Left cardiac atrium (tissue), 4 donors: ENCODE results near the gene IER5L. TPM values are rescaled to one million over a fixed set of nuclear protein-coding genes. Genes with fewer than 3 reads are reported as not detected.
A peak's percentile ranks its signal among the peaks of the same experiment; 100 is the strongest.
"Not testable (repeated sequence)": the region's sequence is repeated elsewhere in the genome, so short reads cannot be mapped to it uniquely, and the experiment has no call there.

Source experiments
- ATAC-seq, 2 donors: fragments of 200-7000 bp; cut with Tn5 transposase; one replicate each; pipeline ENCODE4 v1.9.1; 2020; ENCODE audit warnings: mild to moderate bottlenecking in 2 of 2, moderate library complexity in 2 of 2
- DNase-seq: peaks from one replicate; pipeline ENCODE4 v3.0.0-alpha.2; 2020
- intact Hi-C, 2 donors: fragments of 100-400 bp; cut with DNase I; formaldehyde crosslinking; loops; one replicate each; pipeline versions ENCODE4 v1.14.1 to v1.15.1; 2022 to 2023
- total RNA-seq, 2 donors: library from RNA; stranded (reverse); fragmentation: NEBNext Ultra II Directional; extraction: Animal tissue kit (Norgen Biotek cat#: 25700); gene quantifications; one replicate each; pipeline ENCODE4 v1.2.1, GENCODE V29; 2021
- donor health status: DM: no; HTN: yes; CAD: no.
- donor health status: DM: no; HTN: yes; CAD: no; lungs with severe emphysema.
- donor health status: DM: yes; HTN: yes; CAD: no.
- donor health status: Dilated cardiomyopathy.

The IER5L gene
- total RNA-seq, 2 donors from 2014 or later, result 5.4 to 13.1 TPM

DNA sequence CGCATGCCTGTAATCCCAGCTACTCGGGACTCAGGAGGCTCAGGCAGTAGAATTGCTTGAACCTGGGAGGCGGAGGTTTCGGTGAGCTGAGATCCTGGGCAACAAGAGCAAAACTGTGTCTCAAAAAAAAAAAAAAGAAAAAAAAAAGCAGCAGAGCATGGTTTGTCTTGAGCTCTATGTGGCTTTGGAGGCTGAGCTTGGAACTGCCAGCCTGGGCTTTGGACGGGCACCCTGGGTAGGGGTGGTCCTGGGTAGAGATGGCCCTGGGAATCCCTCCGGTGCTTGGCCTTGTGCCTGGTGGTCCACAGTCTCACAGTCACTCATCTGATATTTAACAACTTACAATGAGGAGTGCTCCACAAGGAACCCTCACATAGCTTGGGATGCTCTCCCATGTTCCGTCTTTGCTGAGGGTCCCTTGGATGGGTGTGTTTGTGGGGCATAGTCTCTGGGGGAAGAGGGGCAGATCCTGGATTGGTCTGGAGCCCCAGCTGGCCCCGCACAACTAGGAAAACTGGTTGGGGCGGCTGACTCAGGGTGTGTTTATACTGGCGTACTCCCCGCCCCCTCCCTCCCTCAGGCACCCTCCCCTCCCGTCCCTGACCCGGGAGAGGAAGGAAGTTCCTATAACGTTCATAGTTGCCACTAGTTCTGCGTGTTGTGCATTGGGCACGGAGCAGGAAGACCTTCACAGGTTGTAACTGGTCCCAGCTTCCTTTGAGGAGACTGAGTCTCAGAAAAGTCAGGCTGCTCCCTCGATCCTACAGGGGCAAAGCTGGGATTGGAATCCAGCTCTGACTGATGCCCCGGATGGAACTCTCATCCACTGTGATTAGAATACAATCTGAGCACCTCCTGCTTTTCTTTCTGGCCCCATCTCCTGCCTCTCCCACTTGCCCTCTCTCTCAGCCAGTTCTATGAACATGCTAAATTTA lies 11.2 kb downstream of the IER5L start:
- DNase-seq, result peak; percentile 79
- ATAC-seq, result peak; percentile 83 to 84
- intact Hi-C loops, result no loop called here

DNA sequence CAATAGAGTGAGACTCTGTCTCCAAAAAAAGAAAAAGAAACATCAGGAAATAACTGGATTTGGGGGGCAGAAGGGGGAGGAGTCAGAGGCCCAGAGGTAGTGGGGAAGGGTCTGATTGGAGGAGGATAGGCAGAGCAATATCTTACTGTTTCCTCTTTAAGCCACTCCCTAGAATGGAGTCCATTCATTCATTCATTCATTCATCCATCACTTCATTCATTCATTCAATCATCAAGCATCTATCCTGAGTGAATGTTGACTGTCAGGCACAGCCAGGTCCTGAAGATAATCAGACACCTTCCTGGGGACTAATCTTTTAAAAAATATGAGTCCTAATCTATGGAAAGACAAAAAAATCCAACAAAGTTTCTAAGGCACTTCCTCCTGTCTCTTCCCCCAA lies 12.9 kb downstream of the IER5L start:
- DNase-seq (no peak), ATAC-seq (no peak)
- intact Hi-C loops, result no loop called here

DNA sequence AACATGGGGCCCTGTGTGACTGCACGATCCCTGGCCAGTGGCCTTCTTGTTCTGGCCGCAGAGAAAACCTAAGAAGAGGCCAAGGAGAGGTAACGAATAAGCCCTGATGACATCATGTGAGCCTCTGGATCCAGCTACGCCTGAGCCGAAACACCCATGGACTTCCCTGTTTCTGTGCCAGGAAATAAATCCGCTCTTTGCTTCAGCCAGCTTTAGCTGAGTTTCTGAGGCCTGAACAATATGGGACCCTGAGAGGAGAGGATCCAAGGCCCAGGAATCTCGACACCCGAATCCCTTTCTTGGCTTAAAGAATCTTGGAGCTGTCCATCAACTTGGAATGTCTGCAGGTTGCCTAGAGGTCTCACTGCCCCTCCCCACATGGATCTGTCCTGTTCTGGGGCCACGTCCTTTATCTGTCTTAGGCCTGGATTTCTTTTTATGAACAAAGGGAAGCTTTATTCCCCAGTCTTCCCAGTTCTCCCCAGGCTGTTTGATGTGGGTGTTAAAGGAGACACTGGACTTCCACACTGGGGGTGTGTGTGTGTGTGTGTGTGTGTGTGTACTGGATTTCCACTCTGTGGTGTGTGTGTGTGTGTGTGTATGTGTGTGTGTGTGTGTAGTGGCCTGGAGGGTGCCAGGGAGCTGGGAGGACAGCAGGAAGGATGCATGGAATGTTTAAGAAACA lies 13.7 kb downstream of the IER5L start:
- peak; percentile 70 for DNase-seq
- peak; percentile 52 to 54 for ATAC-seq
- intact Hi-C loops, result no loop called here

DNA sequence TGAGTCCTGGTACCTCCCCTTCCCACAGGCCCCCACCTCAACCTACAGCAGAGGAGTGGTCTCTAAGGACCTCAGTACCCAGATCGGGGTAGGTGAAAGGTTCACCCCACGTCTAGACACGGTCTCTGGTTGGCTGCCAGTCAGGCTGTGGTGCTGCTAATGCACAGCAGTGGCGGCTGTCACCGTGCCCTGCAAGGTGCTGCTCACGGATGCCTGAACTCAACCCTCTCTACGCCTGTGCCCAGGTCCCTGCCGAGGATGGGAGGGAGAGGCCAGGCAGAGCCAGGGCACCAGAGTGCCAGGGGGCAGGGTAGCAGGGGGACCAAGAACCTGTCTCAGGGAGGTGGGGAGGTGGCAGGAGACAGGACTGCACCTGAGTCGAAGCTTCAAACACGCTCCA lies 14.3 kb downstream of the IER5L start:
- intact Hi-C loops, result no loop called here
- DNase-seq (no peak), ATAC-seq (no peak)

DNA sequence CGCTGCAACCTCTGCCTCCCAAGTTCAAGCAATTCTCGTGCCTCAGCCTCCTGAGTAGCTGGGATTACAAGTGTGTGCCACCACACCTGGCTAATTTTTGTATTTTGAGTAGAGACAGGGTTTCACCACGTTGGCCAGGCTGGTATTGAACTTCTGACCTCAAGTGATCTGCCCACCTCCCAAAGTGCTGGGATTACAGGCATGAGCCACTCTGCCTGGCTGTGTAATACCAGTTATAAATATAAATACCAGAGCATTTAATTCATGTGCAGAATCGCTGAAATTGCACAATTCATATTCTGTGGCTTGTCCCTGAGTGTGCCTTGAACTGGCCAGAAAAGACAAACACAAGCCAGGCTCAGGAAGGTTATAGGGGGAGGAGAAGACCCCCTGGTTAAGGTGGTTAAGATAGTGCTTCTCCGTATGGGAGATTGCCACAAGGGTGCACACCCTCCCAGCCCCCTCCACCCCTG lies 14.8 kb downstream of the IER5L start:
- intact Hi-C loops, DNase-seq: not testable (repeated sequence)

DNA sequence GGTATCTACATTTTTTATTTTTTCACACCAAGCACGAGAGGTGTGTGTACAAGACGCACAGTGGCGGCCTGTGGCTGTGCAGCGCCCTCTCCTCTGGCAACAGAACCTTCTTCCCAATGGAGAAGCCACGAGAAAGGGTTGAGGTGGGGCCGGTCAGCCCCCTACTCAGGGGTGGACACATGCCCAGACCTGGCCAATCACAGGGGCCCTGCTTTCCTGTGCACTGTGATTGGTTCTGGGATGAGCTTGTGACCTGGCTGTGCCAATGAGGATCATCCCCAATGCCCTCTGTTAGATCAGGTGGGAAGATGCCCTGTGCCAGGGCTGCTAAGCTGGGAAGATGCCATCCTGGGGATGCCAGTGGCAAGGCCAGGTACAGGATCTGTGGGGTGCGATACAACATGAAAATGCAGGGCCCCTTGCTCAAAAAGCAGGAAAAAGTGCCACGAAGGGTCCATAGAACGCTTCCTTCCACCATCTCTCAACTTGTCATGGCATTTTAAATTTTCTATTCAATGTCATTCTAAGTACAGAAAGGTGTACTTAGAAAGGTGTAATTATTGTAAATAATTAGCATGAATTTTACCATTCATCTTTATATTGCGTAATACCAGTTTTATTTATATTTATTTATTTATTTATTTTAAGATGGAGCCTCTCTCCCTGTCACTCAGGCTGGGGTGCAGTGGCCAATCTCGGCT lies 15.4 kb downstream of the IER5L start:
- DNase-seq (no peak), ATAC-seq (no peak)
- intact Hi-C loops, result no loop called here

More for the DNA sequence above, 14.8 kb downstream of the IER5L start:
- ATAC-seq, result not testable (repeated sequence)

DNA sequence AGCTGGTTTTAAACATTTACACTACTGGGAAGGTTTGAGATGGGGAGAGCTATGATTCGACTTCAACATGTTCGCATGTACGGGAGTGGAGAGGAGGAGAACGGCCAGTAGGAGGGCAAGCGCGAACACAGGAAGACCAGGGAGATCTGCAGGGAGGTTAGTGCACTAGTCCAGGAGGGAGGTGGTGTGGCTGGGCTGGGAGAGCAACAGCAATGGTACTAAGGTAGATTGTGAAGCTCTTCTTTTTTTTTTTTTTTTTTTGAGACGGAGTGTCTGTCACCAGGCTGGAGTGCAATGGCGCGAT lies 16.6 kb downstream of the IER5L start:
- intact Hi-C loops, result no loop called here
- ATAC-seq (no peak), DNase-seq (no peak)

DNA sequence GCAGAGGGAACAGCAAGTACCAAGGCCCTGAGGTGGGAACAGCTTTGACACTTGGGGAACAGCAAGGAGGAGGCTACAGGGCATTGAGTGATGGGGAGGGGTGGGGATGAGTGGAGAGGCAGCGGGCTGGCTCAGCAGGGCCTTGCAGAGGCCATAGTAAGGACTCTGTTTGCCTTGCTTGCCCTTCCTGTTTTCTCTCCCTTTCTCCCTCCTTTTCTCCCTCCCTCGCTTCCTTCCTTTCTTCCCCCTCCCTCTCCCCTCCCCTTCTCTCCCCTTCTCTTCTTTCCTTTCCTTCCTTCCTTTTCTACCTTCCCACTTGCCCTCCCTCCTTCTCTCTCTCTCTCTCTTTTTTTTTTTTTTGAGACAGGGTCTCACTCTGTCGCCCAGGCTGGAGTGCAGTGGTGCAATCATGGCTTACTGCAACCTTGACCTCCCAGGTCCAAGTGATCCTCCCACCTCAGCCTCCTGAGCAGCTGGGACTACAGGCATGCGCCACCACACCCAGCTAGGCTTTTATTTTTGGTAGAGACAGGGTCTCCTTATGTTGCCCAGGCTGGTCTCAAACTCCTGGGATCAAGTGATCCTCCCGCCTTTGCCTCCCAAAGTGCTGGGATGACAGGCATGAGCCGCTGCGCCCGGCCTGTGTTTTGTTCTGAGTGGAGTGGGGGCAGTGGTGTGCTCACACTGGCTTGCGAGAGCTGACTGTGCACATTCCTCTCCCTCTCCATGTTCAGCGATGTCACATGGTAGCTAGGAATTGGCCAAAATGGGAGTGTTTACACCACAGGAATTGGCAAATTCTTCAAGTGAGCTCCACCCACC lies 17.1 kb downstream of the IER5L start:
- no peak for DNase-seq
- no peak for ATAC-seq
- intact Hi-C loops, result no loop called here

DNA sequence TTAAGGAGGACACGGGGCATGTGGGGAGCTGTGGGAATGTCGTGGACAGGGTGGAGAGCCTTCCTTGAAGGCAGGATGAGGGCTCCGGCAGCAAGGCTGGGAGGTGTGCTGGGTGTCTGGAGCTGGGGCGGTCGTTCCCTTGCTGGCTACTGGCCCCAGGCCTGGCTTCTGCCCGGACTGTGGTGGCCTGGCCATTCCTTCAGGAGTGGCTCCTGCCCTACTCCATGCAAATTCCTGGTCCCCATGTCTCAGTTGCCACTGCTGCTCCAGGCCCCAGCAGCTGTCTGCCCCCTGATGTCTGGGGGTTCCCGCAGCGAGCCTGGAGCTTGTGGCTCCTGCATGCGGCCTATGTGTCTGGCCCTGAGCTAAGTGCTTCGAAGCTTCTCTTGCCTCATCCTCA lies 21.9 kb downstream of the IER5L start:
- ATAC-seq (no peak), DNase-seq (no peak)
- intact Hi-C loops, result no loop called here

DNA sequence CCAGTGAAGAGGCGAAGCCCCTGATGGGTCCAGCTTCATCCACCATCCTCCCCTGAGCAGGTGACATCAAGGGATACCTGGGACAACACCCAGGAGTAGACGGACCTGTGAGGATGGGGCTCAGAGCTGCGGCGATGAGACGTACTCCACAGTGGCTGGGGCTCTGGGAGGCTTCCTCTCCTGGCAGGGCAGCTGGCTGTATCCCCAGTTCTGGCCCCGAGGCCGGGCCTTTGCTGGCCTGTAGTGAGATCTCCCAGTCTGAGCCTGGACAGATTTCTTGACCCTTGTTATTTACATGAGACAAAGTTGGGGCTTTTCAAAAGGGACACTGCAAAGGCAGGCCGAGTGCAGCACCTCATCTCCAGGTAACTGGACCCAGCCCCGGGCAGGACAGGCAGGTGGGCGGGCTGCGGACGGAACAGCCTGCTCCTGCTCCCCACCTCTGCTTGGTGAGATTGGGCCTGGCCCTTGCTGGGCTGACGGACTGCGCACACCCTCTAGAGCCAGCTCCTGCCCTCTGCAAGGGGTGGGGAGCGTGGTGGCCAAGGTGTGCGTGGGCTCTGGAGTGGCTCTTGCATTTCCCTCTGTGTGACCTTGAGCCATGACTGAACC lies 23.1 kb downstream of the IER5L start:
- DNase-seq, result no peak
- ATAC-seq, result no peak
- intact Hi-C loops, result no loop called here

DNA sequence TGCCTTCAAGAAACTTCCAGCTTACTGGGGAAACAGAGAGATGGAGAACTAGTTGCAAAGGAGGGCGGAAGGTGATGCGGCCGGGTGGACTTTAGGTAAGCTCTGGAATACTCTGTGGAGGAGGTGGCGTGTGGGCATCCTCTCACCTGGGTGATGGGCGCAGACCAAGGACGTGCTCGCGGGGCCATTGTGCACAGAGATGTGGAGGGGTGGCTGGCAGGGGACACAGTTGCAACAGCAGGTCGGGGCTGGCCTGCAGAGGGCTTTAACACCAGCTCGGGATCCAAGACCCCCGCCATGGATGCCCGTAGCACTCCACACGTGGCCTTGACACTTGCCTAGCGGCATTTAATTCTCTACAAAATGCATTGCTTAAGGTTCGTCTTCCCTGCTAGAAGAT lies 26.6 kb downstream of the IER5L start:
- no peak for ATAC-seq
- intact Hi-C loops, result no loop called here
- no peak for DNase-seq

DNA sequence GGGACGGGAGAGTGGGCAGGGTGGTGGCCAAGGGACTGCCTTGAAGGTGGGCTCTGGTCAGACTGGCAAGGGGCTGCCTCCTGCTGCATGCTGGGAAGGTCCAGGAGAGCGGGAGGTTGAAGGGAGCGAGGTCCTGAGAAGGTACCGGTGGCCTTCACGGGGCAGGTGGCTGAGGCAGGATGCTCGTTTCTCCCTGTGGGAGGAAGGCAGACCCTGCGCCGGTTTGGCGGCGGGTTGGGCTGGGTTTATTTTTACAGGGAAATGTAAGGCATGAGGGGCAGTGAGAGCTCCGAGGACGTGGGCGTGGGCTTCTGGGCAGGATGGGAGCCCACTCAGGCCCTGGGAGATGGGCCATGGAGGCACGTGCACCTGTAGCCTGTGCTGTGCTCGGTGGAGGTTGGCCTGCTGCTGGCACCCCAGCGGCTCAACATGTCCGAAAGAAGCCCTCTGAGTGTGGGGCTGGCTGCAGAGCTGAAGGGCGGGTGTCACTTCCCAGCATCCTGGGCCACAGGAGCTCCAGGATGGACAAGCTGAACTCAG lies 27.3 kb downstream of the IER5L start:
- intact Hi-C loops, result no loop called here
- ATAC-seq, result no peak
- no peak for DNase-seq

DNA sequence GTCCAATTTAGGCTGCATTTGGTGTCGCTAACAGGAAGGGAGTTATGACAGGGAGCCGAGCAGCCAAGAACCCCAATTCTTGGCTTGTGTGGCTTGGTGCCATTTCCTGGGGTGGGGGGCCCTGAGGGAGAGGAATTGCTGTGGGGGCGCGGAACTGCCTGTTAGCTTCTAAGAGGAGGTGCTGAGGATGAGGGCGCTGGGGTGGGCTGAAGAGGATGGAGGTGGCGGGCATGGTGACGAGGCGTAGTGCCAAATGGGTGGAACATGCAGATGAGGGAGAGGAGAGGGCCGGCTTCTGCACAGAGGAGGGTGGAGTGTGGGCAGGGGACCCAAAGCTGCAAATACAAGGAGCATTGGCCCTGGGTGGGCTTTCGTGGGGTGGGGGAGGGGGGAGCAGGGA lies 27.9 kb downstream of the IER5L start:
- intact Hi-C loops, result no loop called here
- no peak for DNase-seq
- no peak for ATAC-seq

DNA sequence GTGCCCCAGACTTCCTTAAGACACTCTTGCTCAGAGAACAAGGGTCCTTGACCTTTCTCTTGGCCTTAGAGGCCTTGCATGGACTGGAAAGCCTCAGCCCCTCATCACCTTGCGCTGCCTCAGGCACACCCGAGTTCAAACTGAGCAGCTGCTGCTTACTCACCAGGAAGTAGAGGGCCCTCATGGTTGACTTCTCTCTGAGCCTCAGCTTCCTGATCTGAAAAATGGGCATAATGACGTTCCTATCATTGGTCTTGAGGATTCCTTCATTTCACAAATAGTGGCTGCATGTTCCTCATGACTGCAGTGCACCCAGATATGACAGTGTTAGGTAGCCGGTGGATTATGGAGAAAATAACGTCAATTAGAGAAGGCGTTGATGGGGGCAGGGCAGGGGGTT lies 28.6 kb downstream of the IER5L start:
- intact Hi-C loops, result no loop called here
- ATAC-seq (no peak), DNase-seq (no peak)

DNA sequence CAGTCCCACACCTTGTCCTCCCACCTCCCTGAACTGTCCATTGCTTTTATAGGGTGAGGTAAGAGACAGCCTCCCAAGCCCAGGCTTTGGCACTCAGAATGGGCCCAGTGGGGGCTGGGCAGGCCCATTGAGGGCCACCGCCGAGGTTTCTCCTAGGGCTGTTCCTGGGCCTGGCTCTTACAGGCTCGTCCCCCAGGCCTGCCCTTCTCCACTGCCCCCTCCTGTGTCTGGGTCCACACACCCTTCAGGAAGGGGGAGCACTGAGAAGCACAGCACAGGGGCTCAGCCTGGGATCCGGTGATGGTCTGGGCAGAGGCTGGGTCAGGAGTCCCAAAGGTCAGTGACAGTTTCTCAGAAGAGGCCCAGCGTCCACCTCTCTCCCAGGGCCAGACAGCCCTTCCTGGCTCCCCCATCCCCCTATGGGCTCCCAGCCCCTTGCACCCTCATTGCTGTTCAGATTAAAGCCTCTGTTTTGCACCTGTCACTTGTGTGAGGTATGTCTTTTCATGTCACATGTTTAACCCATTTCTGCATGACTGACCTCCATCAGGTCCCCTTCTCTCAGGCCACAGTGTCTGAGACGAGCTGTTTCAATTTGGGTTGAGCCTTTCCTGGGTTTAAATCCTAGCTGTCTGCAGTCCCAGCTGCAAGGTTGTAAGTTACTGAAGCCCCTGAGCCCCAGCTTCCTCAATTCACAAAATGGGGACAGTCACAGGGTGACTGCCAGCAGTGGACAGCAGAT lies 29.4 kb downstream of the IER5L start:
- intact Hi-C loops, result no loop called here
- ATAC-seq (no peak), DNase-seq (no peak)

DNA sequence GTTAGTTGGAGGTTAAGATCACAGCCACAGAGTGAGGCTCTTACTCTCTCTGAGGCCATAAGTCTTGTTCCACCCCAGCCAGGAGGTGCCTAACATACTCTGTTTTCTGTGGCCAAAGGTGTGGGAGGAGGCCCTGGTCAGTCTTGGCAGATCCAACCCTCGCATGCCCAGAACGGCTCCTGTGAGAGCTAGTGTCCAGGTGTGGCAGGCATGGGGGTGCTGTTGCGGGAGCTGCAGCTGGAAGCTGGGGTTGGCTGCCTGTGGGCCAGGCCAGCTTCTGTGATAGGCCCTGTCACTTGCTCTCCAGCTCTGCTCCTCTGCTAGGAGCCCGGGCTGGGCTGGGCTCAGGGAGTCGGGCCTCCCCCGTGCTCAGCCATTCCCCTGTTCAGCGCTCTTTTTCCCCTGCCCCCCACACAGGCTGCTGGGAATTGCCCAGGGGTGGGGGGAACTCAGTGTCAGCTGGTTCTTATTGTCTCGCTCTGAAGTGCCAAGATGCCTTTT lies 31.6 kb downstream of the IER5L start:
- ATAC-seq (peak; percentile 13 to 32), DNase-seq (no peak)
- intact Hi-C loops, result no loop called here

DNA sequence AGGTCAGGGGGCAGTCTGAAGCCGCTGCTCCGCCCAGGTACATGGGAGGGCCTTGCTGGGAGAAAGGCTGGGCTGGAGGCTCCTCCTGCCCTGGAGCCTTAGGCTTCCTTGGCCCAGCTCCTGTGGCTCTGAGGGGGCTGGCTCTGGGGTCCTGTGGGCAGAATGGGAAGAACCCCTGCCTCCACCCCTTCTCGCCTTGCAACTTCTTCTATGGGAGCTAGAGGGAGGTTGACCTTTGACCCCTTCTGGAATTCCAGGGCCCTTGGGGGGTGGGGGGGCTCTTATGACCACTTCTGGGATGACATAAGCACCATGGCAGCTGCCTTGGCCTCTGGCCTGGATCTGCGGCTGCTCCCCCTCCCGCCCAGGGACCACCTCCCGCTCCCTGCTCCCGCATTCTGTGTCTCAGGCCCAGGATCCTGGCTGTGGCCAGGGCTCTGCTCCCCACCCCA lies 32.2 kb downstream of the IER5L start:
- intact Hi-C loops, result no loop called here
- peak; percentile 60 for DNase-seq
- ATAC-seq, result peak; percentile 15 to 27

DNA sequence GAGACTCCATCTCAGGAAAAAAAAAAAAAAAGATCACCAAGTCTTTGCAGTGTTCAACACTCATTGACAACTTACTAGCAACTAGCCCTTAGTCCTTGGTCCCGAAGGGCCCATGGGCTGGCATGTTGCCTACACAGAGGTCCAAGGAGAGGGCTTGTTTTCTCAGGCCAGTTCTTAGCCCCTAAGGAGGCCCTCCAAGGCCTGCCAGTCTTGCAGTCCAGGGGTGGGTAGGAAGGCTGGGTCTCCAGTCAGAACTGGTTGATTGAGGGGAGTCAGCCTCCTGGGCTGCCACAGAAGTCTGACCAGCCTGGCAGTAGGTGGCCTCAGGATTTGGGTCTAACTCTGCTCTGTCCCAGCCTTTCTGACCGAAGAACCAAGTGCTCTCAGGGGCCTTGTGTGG lies 32.7 kb downstream of the IER5L start:
- intact Hi-C loops, result no loop called here
- DNase-seq, result no peak
- ATAC-seq, result no peak
